ENCODE results near the gene SLC43A1.

The SLC43A1 gene

DNA sequence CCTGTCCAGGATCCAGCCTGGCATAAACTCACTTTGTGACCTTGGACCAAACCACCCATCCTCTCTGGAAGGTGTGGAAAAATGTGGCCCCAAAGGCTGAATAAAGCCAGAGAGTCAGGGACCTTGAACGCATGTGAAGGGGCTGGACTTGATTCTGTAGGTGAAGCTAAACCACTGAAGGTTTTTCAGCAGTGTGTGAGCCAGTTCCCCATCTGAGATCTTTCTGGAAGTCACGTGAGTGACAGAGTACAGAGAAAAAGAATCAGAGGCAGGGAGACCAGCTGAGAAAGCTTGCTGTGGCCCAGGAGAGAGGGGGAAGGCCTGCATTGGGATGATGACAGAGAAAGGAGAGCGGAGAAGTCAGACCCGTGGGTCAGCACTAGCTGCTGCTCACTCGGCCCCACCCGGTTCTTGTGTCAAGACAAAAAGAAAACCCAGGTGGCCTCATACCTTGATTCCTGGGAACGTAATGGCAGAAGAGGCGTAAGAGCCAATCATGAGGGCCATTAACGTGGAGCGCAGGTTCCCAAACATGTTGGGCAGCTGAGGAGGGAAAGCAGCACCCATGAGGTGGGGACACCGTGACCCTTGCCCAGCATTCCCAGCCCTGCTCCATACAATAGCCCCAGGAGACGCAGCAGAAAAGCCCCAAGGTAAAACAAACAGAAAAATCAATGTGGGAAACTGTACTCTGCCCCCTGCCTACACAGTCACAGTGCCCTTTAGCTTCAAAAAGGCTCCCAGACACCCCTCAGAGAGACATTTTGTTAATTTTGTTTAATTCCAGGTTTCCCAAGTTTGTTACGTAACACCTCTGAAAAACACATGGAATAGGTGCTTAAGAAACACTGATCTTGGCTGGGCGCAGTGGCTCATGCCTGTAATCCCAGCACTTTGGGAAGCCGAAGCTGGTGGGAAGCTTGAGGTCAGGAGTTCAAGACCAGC is 17.9 kb downstream of the SLC43A1 start:
- DNase-seq: no peak

DNA sequence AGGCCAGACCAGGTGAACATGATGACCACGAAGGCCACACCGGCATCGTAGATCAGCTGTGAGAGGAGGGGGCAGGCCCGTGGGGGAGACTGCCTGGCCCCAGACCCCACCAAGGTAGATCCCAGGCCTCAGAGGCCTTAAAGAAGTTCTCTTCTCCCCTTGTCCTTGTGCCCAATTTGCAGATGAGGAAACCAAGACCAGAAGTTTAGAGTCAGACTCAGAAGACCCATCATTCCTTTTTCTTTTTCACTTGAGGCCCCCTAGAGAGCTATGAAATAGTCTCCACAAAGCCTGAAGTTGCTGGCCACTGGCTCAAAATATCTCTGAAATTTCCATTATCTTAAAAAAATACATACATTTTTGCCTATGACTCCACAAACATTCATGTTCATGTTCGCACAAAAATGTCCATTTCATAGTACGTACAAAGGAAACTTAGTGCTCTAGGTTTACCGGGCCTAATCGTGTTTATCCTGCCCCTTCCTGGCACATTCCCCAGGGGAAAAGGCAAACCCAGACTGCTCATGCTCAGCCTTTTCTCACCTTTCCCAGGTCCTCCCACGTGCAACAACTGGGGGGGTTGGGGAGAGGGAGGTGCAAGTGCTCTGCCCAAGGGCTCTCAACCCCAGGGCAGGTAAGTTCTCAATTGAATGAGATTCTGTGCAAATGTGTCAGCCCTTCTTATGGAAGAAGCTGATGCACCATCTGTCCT is 19.2 kb downstream of the SLC43A1 start:
- DNase-seq: no peak

DNA sequence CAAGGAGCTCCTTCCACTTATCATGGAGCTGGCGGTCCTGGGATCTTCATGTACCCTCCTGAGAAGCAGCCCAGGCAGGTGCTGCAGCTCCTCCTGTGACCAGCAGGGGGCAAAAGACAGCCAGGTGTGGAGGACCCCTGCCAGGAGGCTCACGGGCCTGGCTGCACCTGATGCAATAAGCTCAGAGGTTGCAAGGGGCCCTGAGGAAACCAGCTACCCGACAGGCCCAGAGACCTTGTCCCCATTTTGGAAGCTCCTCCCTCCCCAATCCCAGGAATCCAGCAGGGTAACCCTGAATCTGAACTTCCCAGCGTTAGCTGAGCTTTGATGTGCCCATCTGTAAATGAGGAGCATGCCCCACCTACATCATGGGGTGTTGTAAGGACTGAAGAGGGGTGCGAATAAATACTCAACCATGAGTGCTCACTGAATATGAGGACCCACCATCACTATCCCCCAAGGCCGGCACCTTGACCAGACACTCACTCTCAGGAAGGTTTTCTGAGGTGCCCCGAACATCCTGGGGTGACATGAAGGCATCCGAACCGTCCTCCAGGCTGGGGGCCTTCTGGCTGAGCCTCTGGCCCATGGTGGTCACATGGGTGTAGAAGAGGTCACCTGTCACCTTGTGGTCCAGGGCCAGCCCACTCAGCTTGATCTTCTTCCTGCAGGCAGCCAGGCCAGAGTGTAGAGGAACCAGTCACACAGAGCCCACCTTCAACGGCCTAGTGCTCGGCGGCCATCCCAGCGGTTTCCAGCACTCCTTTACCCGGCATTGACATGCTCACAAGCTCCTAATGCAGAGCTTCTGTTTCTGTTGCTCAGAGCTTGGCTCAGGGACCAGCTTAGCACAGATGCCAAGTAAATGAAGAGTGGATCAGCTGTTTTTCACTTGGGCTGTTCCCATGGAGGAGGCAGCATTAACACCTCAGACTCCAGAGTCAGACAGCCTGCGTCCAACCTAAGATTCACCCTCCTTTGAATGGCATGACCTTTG is 21.7 kb downstream of the SLC43A1 start:
- no peak for DNase-seq

DNA sequence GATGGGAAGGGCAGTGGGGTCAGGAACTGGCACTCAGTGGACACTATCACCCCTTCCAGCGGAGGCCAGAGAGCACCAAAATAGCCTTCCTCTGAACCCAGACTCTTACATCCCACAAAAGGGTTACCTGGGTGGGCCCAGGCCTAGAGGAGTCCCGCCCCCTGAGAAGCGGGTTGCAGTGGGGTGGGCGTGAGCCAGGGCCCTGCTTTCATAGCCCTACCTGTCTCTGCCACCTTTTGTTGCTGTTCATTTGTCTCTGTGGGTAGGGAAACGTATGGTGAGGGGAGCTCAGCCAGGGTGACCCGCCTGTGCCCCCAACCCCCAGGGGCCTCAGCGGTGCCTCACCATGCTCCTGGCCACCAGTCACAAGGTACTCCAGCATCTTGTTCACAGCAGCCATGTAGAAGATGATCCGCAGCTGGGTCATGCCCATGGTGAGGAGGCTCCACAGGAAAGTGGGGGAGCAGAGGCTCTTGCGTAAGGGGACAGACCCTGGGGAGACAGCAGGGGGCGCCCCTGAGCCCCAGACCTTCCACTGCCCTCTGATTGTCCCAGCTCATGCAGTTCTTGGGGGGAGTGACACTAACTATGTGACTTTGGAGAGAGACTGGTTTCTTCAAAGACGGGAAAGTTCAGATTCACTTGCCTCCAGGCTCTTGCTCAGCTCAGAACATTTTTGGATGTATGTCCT is 24.0 kb downstream of the SLC43A1 start:
- no peak for DNase-seq

DNA sequence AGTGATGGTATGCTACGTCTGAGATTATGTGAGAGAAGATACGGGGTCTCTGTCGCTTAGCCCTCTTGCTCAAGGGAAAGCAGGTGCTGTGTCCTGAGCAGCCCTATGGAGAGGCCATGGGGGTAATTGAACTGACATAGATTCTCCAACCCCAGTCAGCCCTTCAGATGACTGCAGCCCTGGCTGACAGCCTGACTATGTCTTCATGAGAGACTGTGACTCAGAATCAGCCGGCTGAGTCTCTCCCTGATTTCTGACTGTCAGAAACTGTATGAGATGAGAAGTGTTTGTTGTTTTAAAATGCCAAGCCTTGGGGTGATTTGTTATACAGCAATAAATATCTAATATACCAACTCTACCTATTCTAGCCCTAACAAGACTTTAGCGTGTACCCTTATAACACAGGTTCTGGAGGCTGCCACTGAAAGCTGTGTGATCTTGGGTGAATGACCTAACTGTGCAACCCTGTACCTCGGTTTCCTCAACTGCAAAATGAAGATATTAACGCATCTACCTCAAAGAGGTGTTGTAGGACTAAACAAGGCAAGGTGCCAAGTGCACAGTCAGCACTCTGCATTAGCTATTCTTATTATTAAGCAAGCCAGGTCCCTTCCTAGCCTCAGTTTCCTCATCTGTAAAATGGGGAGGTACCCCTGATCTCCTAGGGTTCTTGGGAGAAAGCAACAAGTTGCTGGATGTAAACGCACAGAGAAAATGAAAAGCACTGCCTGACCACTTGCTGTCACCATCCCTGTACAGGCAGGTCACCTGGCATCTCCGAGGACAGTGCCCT is 24.9 kb downstream of the SLC43A1 start:
- no peak for DNase-seq

DNA sequence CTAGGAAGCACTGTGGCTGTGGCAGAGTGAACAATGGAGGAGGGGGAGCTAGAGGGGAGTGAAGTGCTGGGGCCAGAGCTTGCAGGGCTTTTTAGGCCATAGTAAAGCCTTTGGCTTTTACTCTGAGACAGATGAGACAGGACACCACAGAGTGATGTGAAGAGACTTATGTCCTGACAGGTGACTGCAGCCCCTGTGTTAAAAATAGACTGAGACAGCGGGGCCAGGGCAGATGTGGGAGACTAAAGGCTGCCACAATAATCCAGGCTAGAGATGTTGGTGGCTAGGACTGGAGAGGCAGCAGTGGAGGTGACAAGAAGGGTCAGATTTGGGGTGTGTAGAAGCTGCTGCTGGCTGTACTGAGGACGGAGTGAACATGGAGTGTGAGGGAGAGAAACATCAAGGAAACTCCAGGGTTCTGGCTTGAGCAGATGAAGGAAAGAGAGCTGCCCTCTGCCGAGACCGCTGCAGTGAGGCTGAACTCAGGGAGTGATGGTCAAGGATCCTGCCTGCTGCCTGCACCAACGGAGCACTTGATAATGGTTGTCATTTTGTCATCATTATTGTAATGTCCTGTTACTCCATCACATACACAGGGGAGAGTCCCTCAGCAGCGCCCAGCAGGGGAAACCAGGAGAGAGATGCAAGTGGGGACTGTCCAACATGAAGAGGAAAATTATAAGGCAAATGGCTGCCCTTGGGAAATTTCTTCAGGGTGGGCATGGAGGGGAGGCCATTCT is 27.4 kb downstream of the SLC43A1 start:
- DNase-seq: no peak

DNA sequence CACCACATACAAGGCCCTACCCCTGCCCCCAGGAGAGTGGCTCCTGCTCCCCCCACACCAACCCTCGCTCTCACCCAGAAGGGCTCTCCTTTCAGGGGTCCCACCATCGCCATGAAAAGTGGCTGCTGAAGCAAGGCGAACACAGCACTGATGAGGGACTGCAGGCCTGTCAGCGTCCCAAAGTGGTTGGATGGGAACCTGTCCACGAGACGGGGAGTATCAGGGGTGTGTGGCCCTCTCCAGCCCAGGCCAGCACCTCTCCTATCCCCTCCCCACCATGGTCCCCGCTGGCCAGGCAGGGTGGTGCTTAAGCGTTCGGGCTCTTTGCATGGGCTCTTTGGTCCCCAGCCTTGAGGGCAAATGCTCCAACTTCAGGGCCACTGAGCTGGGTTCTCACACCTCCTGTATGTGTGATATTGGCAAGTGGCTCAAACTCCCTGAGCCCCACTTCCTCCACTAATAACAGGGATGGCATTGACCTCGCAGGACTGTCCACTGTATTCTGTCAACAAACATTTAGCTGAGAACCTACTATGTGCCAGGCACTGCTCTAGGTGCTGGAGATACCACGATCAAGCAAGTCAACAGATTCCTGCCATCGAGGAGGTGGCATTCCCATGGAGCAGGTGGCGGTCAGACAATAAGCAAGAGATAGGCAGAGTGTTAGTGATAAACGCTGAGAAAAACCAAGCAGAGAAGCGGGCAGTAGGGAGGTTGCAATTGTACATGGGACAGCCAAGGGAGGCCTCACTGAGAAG is 28.3 kb downstream of the SLC43A1 start:
- DNase-seq: no peak

DNA sequence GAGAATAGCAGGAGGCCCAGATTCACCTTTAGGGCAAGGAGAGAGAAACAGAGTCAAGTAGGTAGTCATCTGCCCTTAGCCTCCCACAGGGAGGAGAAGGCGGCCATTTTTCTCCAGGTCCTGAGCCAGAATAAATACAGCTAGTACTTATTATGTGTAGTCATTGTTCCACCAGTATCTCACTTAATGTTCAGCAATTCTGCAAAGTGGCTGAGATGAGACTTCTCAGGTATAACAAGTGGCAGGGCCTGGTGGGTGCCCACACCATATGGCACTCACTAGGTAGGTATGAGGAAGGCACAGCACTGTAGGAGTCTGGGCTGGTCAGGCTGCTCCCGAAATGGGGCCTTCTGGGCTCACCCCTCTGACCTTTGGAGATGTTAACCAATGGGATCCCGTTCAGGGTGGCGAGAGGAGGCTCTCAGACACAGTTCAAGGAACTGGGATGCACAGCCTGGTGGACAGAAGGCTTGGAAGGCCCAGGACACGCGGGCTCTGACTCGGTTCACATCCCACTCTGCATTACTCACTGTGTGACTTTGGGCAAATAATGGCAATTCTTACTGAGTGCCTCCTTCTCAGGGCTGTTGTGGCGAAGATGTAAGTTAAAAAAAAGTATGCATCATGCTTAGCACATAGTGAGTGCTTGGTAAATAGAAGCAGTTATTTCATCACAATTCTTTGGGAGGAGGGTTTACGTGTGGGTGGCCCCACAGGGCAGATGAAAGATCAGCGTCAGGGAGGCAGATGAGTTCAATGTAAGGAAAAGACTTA is 30.1 kb downstream of the SLC43A1 start:
- DNase-seq: no peak

DNA sequence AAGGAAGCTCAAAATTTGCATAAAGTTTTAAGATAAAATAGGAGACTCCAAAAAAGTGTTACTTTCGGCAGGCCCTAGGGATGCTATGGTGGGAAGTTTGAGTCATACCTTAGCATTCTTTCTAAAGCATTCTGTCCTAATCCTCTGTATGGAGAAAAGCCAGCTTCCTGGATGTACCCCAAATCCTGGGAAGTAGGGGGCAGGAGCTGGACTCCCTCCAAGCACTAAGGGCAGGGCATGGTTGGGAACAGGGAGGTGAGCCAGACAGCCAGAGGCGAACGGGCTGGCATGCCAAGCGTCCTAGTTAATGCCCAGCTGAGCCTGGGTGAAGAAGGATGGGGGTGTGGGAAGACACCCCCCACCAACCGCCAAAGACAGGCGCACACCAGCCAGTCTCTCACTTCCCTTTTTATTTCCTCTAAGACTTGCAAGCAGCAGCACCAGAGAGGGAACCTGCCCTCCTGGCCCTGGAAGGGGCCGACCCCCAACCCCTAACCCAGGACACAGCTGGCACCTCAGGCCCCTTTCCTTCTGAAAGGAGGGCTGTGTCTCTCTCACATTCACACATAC is 31.3 kb downstream of the SLC43A1 start:
- DNase-seq: peak; percentile 63

DNA sequence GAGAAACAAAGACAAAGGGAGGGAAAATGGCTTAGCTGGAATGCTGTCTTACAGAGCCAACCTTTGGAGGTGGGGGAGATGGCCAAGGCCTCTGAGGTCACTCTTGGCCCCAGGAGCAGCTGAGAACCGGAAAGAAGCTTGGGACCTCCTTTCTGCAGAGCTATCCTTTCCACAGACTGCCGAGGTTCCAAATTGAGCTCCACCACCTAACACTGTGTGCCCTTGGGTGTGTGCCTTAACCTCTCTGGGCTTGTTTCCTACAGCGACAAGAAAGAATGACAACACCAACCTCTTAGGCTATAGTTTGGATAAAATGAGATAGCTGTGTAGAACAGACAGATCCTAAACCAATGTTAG is 32.0 kb downstream of the SLC43A1 start:
- no peak for DNase-seq

DNA sequence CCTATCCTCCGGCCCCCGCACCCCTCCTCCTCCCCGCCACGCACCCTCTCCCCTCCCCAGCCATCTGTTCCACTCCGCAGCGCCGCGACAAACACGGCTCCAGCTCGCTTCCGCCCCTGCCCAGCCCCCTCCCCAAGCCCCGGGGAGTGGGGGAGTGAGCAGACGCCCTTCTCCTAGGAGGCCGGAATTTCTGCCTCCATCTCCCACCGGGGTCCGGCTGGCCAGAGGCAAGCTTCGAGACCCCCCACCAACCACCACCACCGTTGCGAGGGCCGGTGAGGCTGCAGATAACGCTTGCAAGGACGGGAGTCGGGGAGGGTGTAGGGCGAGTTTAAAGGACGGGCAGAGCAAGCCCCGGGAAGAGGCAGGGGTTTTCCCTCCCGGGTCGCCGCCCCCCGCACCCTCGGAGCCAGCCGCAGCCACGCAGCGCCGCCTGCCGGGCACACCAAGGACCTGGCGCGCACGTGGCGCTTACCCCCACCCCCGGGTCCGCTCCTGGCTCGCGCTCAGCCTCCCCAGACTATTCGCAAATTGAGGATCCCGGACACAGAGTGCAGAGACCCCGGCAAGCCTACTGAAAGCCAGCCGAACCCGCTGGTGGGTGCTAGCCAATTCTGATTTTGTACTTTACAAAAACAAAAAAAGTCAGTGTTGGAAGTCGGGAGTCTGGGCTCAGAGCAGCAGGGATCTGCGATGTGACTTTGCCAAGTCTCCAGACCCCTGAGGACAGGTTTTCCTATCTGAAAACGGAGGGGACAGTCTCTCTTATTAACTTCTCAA is 32.5 kb downstream of the SLC43A1 start:
- no peak for DNase-seq

DNA sequence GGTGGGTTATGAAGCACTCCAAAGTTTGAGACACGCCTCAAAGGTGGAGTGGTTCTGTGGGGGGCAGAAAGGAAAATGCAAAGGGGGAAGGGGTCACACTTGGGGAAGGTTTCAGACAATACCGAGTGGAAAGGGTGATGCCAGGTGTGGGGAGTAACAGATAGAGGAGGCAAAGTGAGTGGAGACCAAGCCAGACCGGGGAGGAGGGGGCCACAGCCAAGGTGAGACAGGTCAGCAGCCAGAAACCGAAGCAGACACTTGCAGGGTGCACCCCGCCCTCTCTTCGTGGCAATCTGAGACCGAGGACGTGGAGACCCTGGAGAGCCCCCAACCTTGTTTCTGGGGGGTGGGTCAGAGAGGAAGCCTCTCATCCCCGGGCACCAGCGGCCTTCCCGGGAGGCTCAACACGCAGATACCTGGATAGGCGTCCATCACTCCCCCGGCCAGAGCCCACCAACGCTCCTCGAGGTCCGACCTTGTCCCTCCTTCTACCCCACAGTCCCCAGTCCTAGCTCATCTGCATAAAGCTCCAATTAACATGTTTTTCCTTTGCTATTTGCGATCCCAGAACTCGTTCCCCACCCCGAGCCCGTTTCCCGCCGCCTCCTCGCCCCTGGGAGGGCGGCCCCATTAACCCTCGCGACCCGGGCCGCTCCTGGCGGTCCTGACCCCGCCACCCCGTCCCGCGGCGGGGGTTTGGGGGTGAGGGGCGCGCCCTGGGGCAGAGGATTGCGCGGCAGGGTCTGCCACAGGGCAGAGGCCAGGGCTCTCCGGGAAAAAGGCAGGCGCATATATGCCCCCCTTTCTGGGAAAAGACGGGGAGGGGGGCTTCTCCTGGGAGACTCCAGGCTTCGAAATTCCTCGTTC is 33.4 kb downstream of the SLC43A1 start:
- no peak for DNase-seq

DNA sequence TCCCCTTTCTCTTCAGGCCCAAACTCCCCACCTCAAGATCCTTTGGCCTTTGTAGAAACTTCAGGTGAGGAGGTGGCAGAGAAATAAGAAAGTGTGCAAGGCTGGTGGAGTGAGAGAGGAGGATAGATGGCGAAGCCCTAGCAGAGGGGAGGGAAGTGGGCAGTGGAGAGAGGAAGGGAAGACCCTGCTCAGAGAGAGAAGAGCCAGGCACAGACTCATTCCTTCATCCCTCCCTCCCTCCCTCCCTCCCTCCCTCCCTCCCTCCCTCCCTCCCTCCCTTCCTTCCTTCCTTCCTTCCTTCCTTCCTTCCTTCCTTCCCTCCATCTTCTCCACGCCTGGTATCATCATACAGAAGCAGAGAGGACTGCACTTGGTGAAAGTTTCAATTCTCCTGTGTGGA is 34.2 kb downstream of the SLC43A1 start:
- no peak for DNase-seq

DNA sequence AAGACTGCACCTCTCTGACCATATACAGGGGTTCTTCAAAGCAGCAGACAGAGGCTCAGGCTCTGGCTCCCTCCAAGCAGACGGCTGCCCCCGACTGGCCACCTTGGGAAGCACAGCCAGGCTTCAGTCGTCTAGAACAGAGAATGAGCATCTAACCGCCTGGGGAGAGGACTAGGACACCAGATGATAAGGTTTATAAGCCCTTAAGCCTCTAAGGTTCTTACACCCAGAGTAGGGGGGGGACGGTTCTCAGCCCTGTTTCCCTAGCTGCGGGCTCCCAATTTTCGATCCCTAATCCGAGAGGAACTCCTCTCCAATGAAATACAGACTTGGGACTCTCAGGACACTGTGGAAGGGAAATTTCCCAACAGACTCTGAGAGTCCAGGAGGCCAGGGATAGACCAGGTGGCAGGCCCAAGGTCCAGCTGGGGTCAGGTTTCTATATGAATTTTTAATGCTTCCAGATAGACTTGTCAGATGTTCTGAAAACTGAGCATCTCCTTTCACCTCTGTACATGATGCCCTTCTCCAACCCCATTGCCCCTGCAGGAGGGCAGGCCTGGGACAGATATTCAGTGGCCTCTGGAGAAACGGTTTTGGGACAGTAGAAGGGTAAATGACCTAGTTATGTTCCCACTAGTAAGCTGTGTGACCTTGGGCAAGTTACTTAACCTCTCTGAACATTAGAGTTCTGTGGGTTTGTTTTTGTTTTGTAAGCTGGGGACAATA is 34.9 kb downstream of the SLC43A1 start:
- peak; percentile 42 for DNase-seq

DNA sequence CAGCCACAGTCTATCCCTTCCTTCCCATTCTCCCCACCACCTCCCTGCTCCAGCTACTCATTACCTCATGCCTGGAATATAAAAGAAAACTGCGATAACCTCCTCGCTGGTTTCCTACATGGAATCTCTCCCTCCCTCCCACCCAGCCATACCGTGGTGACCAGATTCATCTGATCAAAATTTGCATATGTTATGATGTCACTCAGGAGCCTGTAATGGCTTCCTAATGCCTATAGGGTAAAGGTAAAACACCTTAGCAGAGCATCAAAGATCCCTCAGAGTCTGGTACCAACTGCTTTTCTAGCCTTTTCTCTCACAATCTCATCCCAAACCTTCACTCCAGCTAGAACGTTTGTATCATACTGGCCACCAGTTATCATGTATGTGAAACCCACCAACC is 35.6 kb downstream of the SLC43A1 start:
- DNase-seq: no peak

DNA sequence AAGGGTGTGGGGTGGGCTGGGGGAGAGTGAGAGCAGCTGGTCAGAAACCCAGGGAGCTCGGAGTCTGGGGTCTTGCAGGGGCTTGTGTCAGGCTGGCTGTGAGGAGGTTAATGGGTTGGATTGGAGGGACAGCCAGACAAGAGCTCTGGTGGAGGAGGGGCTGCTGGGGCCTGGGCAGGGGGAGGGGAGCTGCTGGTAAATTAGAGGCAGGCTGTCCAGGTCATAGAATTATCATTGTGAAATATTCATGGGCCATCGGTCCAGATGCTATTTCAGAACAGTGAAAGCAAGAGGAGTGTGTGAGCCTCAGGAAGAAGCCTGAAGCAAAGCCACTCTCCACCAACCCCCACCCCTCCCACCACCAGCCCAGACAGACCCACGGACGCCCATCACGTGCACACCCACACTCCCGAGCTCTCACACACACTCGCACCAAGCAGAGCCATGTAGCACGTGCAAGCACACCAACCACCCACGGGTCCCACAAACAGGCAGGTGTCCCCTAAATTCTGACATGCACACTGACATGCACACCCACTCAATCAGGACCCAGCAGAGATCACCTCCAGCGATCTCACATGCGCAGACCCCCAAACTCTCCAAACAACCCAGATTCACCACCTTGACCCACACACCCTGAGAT is 36.4 kb downstream of the SLC43A1 start:
- DNase-seq: no peak
